AG10803 (cell line): ENCODE data around the gene TMEM42.

Experiments used
- DNase-seq: peaks from one replicate; pipeline ENCODE4 v3.0.0; 2010; ENCODE audit warnings: low read depth
- H3K4me3 ChIP-seq: 2 replicates; pipeline ENCODE4 v1.5.1; 2011; ENCODE audit warnings: mild to moderate bottlenecking, low read length, control low read depth
- TF ChIP-seq, protein P1 (sequence below): conservative IDR thresholded peaks from 2 replicates; pipeline ENCODE4 v1.5.1; 2011; ENCODE audit warnings: mild to moderate bottlenecking, low read length, control low read depth, inconsistent platforms

TMEM42 gene

DNA sequence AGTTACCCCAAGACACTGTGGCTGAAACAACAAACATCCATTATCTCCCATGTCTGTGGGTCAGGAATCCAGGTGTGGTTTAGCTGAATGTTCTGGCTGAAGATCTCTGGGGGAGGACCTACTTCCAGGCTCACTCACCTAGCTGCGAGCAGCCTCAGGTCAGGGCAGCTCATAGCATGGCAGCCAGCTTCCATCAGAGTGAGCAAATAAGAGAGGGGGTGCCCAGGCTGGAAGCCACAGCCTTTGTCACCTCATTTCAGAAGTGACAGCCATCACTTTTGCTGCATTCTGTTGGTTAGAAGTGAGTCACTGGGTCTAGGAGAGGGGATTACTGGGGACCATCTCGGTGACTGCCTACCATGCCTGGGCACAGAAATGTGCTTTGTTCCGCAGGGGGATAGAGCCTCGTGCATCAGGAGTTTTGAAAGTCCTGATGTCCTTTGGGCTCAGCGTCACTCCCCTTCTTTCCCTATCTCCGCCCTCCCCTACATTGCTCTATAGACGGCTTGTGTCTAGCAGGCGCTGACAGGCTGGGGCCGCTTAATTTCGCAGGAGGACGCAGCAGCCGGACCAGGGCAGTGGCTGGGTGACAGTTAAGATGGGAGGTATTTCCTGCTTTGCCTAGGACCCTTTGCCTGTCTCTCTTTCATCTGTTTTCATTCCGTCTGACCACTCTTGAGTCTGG lies 38.1 kb downstream of the TMEM42 start:
- TF ChIP-seq, protein P1, sequence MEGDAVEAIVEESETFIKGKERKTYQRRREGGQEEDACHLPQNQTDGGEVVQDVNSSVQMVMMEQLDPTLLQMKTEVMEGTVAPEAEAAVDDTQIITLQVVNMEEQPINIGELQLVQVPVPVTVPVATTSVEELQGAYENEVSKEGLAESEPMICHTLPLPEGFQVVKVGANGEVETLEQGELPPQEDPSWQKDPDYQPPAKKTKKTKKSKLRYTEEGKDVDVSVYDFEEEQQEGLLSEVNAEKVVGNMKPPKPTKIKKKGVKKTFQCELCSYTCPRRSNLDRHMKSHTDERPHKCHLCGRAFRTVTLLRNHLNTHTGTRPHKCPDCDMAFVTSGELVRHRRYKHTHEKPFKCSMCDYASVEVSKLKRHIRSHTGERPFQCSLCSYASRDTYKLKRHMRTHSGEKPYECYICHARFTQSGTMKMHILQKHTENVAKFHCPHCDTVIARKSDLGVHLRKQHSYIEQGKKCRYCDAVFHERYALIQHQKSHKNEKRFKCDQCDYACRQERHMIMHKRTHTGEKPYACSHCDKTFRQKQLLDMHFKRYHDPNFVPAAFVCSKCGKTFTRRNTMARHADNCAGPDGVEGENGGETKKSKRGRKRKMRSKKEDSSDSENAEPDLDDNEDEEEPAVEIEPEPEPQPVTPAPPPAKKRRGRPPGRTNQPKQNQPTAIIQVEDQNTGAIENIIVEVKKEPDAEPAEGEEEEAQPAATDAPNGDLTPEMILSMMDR: no peak
- no peak overlapping the region for H3K4me3 ChIP-seq
- no peak for DNase-seq

DNA sequence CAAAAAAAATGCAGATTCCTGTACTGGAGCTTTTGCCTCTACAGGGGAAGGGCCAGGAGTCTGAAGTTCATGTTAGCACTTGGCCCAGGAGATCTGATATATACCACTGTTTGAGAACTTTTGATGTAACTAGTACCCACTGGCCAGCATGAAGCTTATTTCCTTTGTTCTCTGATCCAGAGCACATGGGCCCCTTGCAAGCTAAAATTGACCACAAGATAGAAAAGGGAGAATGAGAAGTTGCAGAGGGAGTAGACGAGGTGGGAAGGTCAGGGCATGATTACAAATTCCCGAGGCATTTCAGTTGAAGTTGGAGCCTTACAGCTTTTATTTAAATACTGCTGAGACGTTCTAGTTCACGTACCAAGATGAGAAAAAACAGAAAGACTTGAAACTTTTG lies 40.9 kb downstream of the TMEM42 start:
- DNase-seq: no peak
- no peak overlapping the region for H3K4me3 ChIP-seq
- TF ChIP-seq, protein P1: no peak

DNA sequence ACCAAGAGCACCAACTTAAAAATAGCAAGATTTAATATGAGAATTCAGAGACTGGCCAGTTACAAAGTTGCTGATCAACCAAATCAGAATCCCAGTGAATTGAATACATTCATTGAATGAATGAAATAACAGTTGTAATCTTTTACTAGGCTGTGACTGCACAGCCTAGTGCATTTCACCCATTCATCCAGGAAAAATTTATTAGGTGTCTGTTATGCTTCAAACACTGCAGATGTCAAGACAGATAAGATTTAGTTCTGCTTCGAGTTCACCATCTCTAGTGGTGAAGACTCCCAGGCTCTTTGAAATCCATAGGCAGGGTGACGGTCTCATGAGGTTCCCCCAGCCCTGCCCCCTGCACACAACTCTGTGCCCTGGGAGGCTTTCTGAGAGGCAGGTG lies 41.6 kb downstream of the TMEM42 start:
- TF ChIP-seq, protein P1: no peak
- no peak for DNase-seq
- no peak overlapping the region for H3K4me3 ChIP-seq

DNA sequence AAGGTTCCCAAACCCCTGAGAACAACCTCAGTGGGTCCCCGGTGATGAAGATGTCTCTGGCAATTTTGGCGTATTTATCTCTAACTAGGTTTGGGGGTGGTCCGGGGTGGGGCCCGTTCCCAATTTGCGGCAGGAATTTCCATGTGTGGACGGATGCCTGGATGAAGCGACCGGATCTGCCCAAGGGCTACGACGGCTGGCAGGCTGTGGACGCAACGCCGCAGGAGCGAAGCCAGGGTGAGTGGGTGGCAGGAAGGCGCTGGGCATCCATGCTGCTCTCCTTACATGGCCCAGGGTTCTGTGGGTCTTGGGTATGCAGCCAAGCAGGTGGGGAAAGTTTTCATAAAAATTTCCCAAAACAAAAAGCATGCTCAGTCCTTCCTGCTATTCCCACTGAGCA lies 42.0 kb downstream of the TMEM42 start:
- no peak for DNase-seq
- TF ChIP-seq, protein P1: no peak
- no peak overlapping the region for H3K4me3 ChIP-seq

DNA sequence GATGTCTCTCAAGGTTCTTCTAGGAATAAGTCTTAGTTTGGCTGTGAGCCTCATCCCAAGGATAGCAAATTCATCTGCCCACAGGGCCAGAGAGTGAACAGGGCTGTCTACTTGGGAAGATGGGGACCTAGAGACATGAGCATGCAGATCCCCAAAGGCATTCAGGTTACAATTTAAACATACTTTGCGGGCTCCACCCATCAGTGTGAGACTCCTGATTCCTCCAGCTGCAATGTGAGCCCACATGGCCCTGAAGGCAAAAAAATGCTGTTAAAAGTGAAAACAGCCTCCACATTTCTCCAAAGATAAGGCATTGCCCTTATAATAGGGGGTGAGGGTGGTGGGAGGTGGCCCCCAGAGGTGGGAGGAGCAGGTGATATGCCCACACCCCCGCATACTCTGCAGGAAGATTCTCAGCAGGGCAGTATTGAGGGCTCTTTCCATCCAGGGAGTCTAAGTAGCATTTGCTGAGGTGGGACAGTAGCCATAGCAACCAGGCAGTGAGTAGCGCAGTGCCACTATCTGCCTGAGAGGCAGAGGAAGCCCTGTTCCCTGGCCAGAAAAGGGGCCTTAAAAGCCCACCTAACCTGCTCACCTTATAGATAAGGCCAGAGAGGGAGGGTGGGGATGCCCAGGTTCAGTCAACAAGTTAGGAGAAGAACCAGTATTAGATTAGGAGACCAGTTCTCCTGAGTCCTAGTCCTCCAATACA lies 43.9 kb downstream of the TMEM42 start:
- TF ChIP-seq, protein P1: no peak
- no peak for DNase-seq
- H3K4me3 ChIP-seq: no peak overlapping the region

DNA sequence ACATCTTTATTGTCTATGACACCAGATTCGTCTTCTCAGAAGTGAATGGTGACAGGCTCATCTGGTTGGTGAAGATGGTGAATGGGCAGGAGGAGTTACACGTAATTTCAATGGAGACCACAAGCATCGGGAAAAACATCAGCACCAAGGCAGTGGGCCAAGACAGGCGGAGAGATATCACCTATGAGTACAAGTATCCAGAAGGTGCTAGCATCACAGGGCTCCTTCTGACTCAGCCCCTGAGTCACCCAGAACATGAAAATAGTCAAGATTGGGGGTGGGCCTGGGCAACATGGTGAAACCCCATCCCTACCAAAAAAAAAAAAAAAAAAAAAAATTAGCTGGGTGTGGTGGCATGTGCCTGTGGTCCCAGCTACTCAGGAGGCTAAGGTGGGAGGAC lies 45.3 kb downstream of the TMEM42 start:
- DNase-seq: no peak
- TF ChIP-seq, protein P1: no peak
- H3K4me3 ChIP-seq: no peak overlapping the region

DNA sequence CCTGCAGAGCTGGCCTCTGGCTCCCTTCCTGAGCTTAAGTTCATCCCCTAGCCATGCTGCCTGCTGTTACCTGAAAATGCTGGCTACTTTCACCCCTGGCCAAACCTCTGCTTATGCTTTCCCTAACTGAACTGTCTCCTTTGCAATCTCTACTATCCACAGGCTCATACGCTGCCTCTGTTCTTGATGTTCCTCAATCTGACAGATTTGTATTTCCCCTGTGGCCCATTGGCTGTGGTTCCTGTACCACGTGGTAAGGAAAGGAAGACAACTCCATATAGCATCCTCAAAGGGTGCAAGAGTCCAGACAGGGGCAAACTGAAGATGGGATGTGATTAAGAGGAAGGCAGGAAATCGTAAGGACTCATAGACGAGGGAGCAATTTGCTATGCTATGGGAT lies 45.9 kb downstream of the TMEM42 start:
- DNase-seq: no peak
- TF ChIP-seq, protein P1: no peak
- H3K4me3 ChIP-seq: no peak overlapping the region
